ENCODE measurements around the gene CLRN2.

- no peak for TF ChIP-seq CTCF (IDR thresholded peaks at IDR 0.05)
- no peak for TF ChIP-seq POLR2A (IDR thresholded peaks at IDR 0.05)
- TF ChIP-seq POLR2AphosphoS5 (IDR thresholded peaks at IDR 0.05) = no peak
- no peak for TF ChIP-seq EP300 (IDR thresholded peaks at IDR 0.05)
These were observed 38.1 kb upstream of the CLRN2 start for GRCh38 chr4:17476853-17477252.
